H9 (cell line): Measurements from ENCODE around the gene TFF3. TPM values are rescaled to one million over a fixed set of nuclear protein-coding genes. Genes with fewer than 3 reads are reported as not detected.

Experiments
- DNase-seq: peaks from one replicate; pipeline ENCODE4 v3.0.0-alpha.2; 2017
- H2AFZ ChIP-seq: one replicate; pipeline ENCODE4 v1.6.1; 2013; ENCODE audit warnings: mild to moderate bottlenecking, low read length, control low read depth, moderate library complexity
- H2AK5ac ChIP-seq: 2 replicates; pipeline ENCODE4 v1.6.1; 2013; ENCODE audit warnings: low read length, control low read depth, mixed read lengths; ENCODE audit not compliant: insufficient read length
- H2BK120ac ChIP-seq: one replicate; pipeline ENCODE4 v1.6.1; 2013; ENCODE audit warnings: low read depth, mild to moderate bottlenecking, low read length, control low read depth, inconsistent platforms; ENCODE audit not compliant: poor library complexity, severe bottlenecking
- H2BK12ac ChIP-seq: 2 replicates; pipeline ENCODE4 v1.6.1; 2013; ENCODE audit warnings: low read length, control low read depth, mixed read lengths, low read depth; ENCODE audit not compliant: insufficient read length
- H2BK15ac ChIP-seq: 2 replicates; pipeline ENCODE4 v1.6.1; 2013; ENCODE audit warnings: low read depth, low read length, control low read depth
- H2BK20ac ChIP-seq: one replicate; pipeline ENCODE4 v1.6.1; 2013; ENCODE audit warnings: low read depth, mild to moderate bottlenecking, low read length, control low read depth, inconsistent platforms; ENCODE audit not compliant: poor library complexity, severe bottlenecking
- H2BK5ac ChIP-seq: 2 replicates; pipeline ENCODE4 v1.6.1; 2013; ENCODE audit warnings: low read length, control low read depth, mixed read lengths; ENCODE audit not compliant: insufficient read length
- H3K14ac ChIP-seq: 2 replicates; pipeline ENCODE4 v1.6.1; 2013; ENCODE audit warnings: low read length, control low read depth; ENCODE audit not compliant: insufficient read depth
- H3K18ac ChIP-seq: 2 replicates; pipeline ENCODE4 v1.6.1; 2013; ENCODE audit warnings: low read depth, mild to moderate bottlenecking, mixed read lengths, low read length, control low read depth; ENCODE audit not compliant: insufficient read length
- H3K23ac ChIP-seq: 2 replicates; pipeline ENCODE4 v1.6.1; 2013; ENCODE audit warnings: low read length, control low read depth, mixed read lengths, low read depth; ENCODE audit not compliant: insufficient read length
- H3K23me2 ChIP-seq: 2 replicates; pipeline ENCODE4 v1.6.1; 2013; ENCODE audit warnings: low read depth, mild to moderate bottlenecking, mixed read lengths, low read length, control low read depth; ENCODE audit not compliant: insufficient read length, poor library complexity, severe bottlenecking
- H3K27ac ChIP-seq: 2 replicates; pipeline ENCODE4 v1.5.1; 2013; ENCODE audit warnings: low read length, control low read depth, mixed read lengths, low read depth; ENCODE audit not compliant: insufficient read length
- H3K27me3 ChIP-seq: 2 replicates; pipeline ENCODE4 v1.6.1; 2013; ENCODE audit warnings: low read length, control low read depth, inconsistent platforms; ENCODE audit not compliant: insufficient read depth
- H3K4ac ChIP-seq: 2 replicates; pipeline ENCODE4 v1.6.1; 2013; ENCODE audit warnings: low read depth, mild to moderate bottlenecking, control low read depth, inconsistent platforms, low read length, moderate library complexity
- H3K4me1 ChIP-seq: 2 replicates; pipeline ENCODE4 v1.6.1; 2013; ENCODE audit warnings: low read length, control low read depth, inconsistent platforms; ENCODE audit not compliant: insufficient read depth
- H3K4me2 ChIP-seq: 2 replicates; pipeline ENCODE4 v1.6.1; 2013; ENCODE audit warnings: low read length, control low read depth, mixed read lengths; ENCODE audit not compliant: insufficient read length, insufficient read depth
- H3K56ac ChIP-seq: 2 replicates; pipeline ENCODE4 v1.6.1; 2013; ENCODE audit warnings: low read depth, mild to moderate bottlenecking, mixed read lengths, low read length, control low read depth; ENCODE audit not compliant: insufficient read length
- H3K79me1 ChIP-seq: 2 replicates; pipeline ENCODE4 v1.6.1; 2013; ENCODE audit warnings: low read depth, mild to moderate bottlenecking, moderate library complexity, low read length, control low read depth, inconsistent platforms; ENCODE audit not compliant: insufficient read depth, poor library complexity, severe bottlenecking
- H3K79me2 ChIP-seq: 2 replicates; pipeline ENCODE4 v1.6.1; 2013; ENCODE audit warnings: low read length, control low read depth, inconsistent platforms; ENCODE audit not compliant: insufficient read depth
- H3K9ac ChIP-seq: 2 replicates; pipeline ENCODE4 v1.6.1; 2013; ENCODE audit warnings: low read length, control low read depth, mixed read lengths; ENCODE audit not compliant: insufficient read length; ENCODE audit errors: extremely low read depth
- H3K9me3 ChIP-seq: one replicate; pipeline ENCODE4 v1.6.1; 2013; ENCODE audit warnings: low read depth, low read length, inconsistent platforms; ENCODE audit not compliant: control insufficient read depth
- H3T11ph ChIP-seq: one replicate; pipeline ENCODE4 v1.6.1; 2013; ENCODE audit warnings: mild to moderate bottlenecking, low read length, control low read depth, inconsistent platforms
- H4K20me1 ChIP-seq: one replicate; pipeline ENCODE4 v1.6.1; 2013; ENCODE audit not compliant: control insufficient read depth, insufficient read length, insufficient read depth
- H4K5ac ChIP-seq: 2 replicates; pipeline ENCODE4 v1.6.1; 2013; ENCODE audit warnings: low read depth, mild to moderate bottlenecking, mixed read lengths, low read length, control low read depth; ENCODE audit not compliant: insufficient read length
- H4K8ac ChIP-seq: replicated peaks from 2 replicates; pipeline ENCODE4 v1.6.1; 2013; ENCODE audit warnings: low read length, control low read depth, mixed read lengths, low read depth; ENCODE audit not compliant: insufficient read length
- H4K91ac ChIP-seq: 2 replicates; pipeline ENCODE4 v1.6.1; 2013; ENCODE audit warnings: low read depth, mild to moderate bottlenecking, moderate library complexity, mixed read lengths, low read length, control low read depth; ENCODE audit not compliant: insufficient read length
- H3K27ac Mint-ChIP-seq, 3 experiments: 2 replicates in 2 of 3; 3 replicates in 1 of 3; pipeline ENCODE4 v1.8.0; 2020 to 2021; ENCODE audit warnings: mixed read lengths in 3 of 3, mild to moderate bottlenecking in 1 of 3, moderate library complexity in 1 of 3
- H3K27me3 Mint-ChIP-seq: 2 replicates; pipeline ENCODE4 v1.8.0; 2021; ENCODE audit warnings: low read depth, mild to moderate bottlenecking, moderate library complexity, mixed read lengths
- H3K36me3 Mint-ChIP-seq, 3 experiments: 2 replicates in 2 of 3; 3 replicates in 1 of 3; pipeline ENCODE4 v1.8.0; 2020 to 2021; ENCODE audit warnings: low read depth in 3 of 3, mixed read lengths in 3 of 3; ENCODE audit not compliant: insufficient read depth in 1 of 3
- H3K4me1 Mint-ChIP-seq, 2 experiments: 2 replicates each; pipeline ENCODE4 v1.8.0; 2020; ENCODE audit warnings: mixed read lengths in 2 of 2
- H3K4me3 Mint-ChIP-seq, 2 experiments: 2 replicates in 1 of 2; 3 replicates in 1 of 2; pipeline ENCODE4 v1.8.0; 2020 to 2021; ENCODE audit warnings: mild to moderate bottlenecking in 2 of 2, mixed read lengths in 2 of 2, moderate library complexity in 1 of 2
- H3K9me3 Mint-ChIP-seq, 2 experiments: 2 replicates in 1 of 2; 3 replicates in 1 of 2; pipeline ENCODE4 v1.8.0; 2020; ENCODE audit warnings: mild to moderate bottlenecking in 2 of 2, mixed read lengths in 2 of 2, moderate library complexity in 1 of 2
- WGBS: extraction: QIAGEN DNeasy Blood & Tissue Kit; methylation state at CpG from one replicate; pipeline ENCODE4 v1.1.7; 2013; ENCODE audit warnings: missing lambda C conversion rate, low lambda C conversion rate, mixed read lengths; ENCODE audit not compliant: insufficient read length; ENCODE audit errors: extremely low coverage; 5-methylcytosine and 5-hydroxymethylcytosine counted together
- total RNA-seq: library from RNA; stranded (reverse); gene quantifications from 2 replicates; pipeline ENCODE4 v1.2.1, GENCODE V29; 2021
- TF ChIP-seq, protein P1 (sequence below): fragments of 200-600 bp; sonication (generic); conservative IDR thresholded peaks from 3 replicates; pipeline ENCODE4 v1.8.0; 2021; ENCODE audit warnings: antibody characterized with exemption, mild to moderate bottlenecking

TFF3 gene
- total RNA-seq, 1 experiment from 2014 or later, result 1.5 TPM

DNA sequence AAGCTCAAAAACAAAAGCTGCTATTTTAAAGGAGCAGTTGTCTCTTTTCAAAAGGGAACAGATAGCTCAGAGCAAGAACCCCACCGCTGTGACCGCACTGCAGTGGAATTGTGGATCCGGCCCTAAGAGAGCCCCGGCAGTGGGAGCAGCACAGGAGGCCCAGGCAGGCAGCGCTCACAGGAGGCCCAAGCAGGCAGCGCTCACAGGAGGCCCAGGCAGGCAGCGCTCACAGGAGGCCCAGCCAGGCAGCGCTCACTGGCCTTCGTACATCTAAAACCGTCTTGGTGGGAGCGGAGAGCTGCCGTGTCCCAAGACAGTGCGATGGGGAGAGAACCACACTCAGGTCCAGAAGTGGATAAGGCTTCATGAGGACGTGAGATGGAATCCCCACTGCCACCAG is 4.0 kb downstream of the TFF3 start:
- no peak overlapping the region for H4K91ac ChIP-seq
- no peaks in the 10 kb centered on the region for H3K23me2 ChIP-seq
- no peak overlapping the region for H2BK20ac ChIP-seq
- no peaks in the 10 kb centered on the region for H3K27me3 ChIP-seq
- H3K56ac ChIP-seq, result no peak overlapping the region
- no peak overlapping the region for H4K5ac ChIP-seq
- peaks cover 36 to 37% of the 10 kb centered on the region in 2 experiments for H3K4me1 Mint-ChIP-seq
- no peak overlapping the region for H3K9ac ChIP-seq
- no peak overlapping the region for H3K27ac ChIP-seq
- H3K23ac ChIP-seq, result no peak overlapping the region
- no peak overlapping the region for H3K18ac ChIP-seq
- no peak overlapping the region for H2BK5ac ChIP-seq
- H3K79me2 ChIP-seq, result no peaks in the 10 kb centered on the region
- H3K4me1 ChIP-seq, result peaks cover 4% of the 10 kb centered on the region; the same call in 1 of the 2 replicates
- H3K4me3 Mint-ChIP-seq, result no peak overlapping the region
- WGBS, result no CpG with 5 or more reads among the region's 14 CpGs
- H2AFZ ChIP-seq, result no peak overlapping the region
- no peaks in the 10 kb centered on the region for H3K9me3 ChIP-seq
- no peak overlapping the region for H3T11ph ChIP-seq
- no peaks in the 10 kb centered on the region for H3K36me3 Mint-ChIP-seq
- no peak overlapping the region for H3K4me2 ChIP-seq
- H2BK12ac ChIP-seq, result no peak overlapping the region
- H4K8ac ChIP-seq, result no peak overlapping the region
- no peak overlapping the region for H3K27ac Mint-ChIP-seq
- no peak overlapping the region for H3K14ac ChIP-seq
- no peak overlapping the region for H2BK15ac ChIP-seq
- no peak overlapping the region for H2BK120ac ChIP-seq
- H2AK5ac ChIP-seq, result no peak overlapping the region
- no peaks in the 10 kb centered on the region for H4K20me1 ChIP-seq
- no peaks in the 10 kb centered on the region; a peak in 1 of 5 replicates for H3K9me3 Mint-ChIP-seq
- no peak overlapping the region for H3K4ac ChIP-seq
- DNase-seq, result no peak
- TF ChIP-seq, protein P1, sequence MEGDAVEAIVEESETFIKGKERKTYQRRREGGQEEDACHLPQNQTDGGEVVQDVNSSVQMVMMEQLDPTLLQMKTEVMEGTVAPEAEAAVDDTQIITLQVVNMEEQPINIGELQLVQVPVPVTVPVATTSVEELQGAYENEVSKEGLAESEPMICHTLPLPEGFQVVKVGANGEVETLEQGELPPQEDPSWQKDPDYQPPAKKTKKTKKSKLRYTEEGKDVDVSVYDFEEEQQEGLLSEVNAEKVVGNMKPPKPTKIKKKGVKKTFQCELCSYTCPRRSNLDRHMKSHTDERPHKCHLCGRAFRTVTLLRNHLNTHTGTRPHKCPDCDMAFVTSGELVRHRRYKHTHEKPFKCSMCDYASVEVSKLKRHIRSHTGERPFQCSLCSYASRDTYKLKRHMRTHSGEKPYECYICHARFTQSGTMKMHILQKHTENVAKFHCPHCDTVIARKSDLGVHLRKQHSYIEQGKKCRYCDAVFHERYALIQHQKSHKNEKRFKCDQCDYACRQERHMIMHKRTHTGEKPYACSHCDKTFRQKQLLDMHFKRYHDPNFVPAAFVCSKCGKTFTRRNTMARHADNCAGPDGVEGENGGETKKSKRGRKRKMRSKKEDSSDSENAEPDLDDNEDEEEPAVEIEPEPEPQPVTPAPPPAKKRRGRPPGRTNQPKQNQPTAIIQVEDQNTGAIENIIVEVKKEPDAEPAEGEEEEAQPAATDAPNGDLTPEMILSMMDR, result no peak
- peaks cover 7% of the 10 kb centered on the region for H3K27me3 Mint-ChIP-seq
- no peaks in the 10 kb centered on the region for H3K79me1 ChIP-seq
